VCaP (cell line): Measurements from ENCODE around the gene ELK4.
A peak's percentile ranks its signal among the peaks of the same experiment; 100 is the strongest.

Source experiments
- H3K27ac ChIP-seq: fragments of 450-650 bp; 2 replicates; pipeline ENCODE4 v1.5.1; 2017
- CTCF ChIP-seq: fragments of 450-650 bp; conservative IDR thresholded peaks from 2 replicates; pipeline ENCODE4 v1.5.1; 2017; ENCODE audit warnings: mild to moderate bottlenecking, moderate library complexity

Gene ELK4

GRCh38 chr1:205662791-205663190, 31.0 kb upstream of the ELK4 start:
- no peak for TF ChIP-seq CTCF
- H3K27ac ChIP-seq, result peak overlapping the region; percentile 88

- TF ChIP-seq CTCF, result no peak
Observed at GRCh38 chr1:205662135-205662738, 30.4 kb upstream of the ELK4 start.

GRCh38 chr1:205661429-205662134, 29.8 kb upstream of the ELK4 start:
- no peak for TF ChIP-seq CTCF
- peak overlapping the region; percentile 88 for H3K27ac ChIP-seq

More at GRCh38 chr1:205662135-205662738, 30.4 kb upstream of the ELK4 start:
- H3K27ac ChIP-seq, result peak overlapping the region; percentile 88

- TF ChIP-seq CTCF, result no peak
- peak overlapping the region; percentile 88 for H3K27ac ChIP-seq
Observed at GRCh38 chr1:205660361-205660760, 28.6 kb upstream of the ELK4 start.

GRCh38 chr1:205658943-205659581, 27.3 kb upstream of the ELK4 start:
- H3K27ac ChIP-seq, result peak overlapping the region; percentile 88
- TF ChIP-seq CTCF, result peak; percentile 85

- no peak for TF ChIP-seq CTCF
- peak overlapping the region; percentile 29; the same call in 1 of the 2 replicates for H3K27ac ChIP-seq
Observed at GRCh38 chr1:205656236-205656635, 24.4 kb upstream of the ELK4 start.

GRCh38 chr1:205652984-205653383, 21.2 kb upstream of the ELK4 start:
- no peak for TF ChIP-seq CTCF
- H3K27ac ChIP-seq, result peak overlapping the region; percentile 18
